CD4-positive, alpha-beta T cell treated with Interleukin-10 for 1 hour (primary cell): ENCODE measurements around the gene GTPBP6.
"Not testable (repeated sequence)": the region's sequence is repeated elsewhere in the genome, so short reads cannot be mapped to it uniquely, and the experiment has no call there.

ENCODE experiments used
- DNase-seq: peaks from one replicate; pipeline ENCODE4 v3.0.0-alpha.2; 2020

GTPBP6 gene

DNA sequence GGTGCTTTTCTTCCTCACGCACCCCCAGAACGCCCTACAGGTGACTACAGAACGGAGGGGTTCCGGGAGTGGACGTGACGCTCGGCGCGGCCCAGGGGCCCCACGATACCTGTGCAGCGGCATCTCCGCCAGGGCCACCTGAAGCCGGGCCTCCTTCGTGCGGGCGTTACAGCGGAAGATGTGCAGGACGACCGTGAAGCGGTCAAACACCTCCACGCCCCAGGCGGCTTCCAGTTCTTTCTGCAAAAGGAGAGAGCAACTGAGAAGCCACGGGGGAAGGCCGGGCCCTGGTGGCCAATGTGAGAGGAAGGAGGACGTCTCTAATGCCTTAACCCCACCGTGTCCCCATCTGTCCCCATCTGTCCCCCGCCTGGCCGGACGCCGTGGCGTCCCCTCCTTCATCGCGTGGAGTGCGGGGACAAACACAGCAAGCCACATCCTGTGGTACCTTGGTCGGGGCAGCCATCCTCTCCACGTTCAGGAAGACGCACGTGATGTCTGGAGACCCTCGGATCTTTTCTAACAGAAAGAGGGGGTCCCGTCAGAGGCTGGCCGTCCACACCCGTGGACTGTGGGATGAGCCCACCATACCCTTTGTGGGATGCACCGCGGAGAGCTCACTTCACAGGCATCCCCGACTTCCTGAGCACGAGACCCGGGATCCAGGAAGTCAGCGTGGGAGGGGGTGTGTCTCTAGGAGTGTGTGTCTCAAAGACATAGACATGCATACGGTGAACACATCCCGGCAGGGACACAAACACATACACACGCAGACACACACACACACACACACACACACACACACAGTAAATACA, 3.6 kb downstream of the GTPBP6 start:
- no peak for DNase-seq

DNA sequence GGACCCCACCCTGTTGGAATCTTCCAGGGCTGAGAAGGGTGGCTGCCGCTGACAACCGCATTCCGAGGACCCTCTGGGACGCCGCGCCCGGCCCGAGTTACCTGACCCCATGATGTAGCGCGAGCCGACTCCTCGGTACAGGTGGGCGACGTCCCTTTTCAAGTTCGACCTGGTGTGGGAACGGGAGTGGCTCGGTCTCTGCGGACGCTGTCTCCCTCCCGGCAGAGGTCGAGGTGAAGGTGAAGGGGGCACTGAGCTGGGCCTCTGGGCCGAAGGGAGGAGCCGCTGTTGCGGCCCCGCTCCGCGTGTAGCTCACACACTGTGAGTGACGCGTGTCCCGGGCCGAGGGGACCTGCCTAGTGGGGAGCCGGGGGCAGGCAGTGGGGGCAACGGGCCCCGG, 4.5 kb downstream of the GTPBP6 start:
- no peak for DNase-seq

- no peak for DNase-seq
Measured at GRCh38 chrX:313546-313945, 5.0 kb downstream of the GTPBP6 start.

- no peak for DNase-seq
Measured at GRCh38 chrX:312621-313331, 5.8 kb downstream of the GTPBP6 start.

DNA sequence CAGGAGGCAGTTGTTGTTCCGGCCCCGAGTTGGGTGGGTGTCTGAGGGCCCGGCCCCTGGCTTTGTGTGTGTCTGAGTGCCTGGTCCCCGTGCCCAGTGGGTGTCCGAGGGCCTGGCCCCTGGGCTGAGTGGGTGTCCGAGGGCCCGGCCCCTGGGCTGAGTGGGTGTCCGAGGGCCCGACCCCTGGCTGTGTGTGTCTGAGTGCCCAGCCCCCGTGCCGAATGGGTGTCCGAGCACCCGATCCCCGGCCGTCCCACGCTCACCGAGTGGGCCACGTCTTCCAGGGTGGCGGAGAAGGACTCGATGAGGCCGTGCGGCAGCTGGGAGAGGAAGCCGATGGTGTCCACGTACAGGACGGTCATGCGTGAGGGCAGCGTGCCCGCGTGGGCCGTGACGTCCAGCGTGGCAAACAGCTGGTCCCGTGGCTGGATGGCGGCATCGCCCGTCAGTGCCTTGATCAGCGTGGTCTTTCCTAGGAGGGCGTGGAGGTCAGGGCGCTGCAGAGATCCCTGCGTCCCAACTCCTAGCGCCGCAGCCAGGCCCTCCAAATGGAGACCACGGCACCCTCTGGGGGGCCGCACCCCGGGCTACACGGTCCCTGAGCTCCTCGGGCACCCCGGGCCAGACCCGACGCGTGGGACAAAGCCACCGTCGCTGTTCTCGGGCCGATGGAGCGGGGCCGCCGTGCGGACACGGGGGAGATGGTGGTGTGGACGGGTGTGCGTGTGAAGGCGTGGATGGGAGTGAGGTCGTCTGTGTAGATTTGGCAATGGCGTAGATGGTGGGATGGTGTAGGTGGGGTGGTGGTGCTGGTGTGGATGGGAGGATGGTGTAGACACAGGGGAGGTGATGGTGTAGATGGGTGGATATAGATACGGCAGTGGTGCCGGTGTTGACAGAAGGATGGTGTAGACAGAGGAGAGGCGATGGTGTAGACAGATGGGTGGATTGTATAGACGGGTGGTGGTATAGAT, 7.2 kb downstream of the GTPBP6 start:
- no peak for DNase-seq

GRCh38 chrX:310621-311155, 7.9 kb downstream of the GTPBP6 start:
- DNase-seq, result no peak

DNA sequence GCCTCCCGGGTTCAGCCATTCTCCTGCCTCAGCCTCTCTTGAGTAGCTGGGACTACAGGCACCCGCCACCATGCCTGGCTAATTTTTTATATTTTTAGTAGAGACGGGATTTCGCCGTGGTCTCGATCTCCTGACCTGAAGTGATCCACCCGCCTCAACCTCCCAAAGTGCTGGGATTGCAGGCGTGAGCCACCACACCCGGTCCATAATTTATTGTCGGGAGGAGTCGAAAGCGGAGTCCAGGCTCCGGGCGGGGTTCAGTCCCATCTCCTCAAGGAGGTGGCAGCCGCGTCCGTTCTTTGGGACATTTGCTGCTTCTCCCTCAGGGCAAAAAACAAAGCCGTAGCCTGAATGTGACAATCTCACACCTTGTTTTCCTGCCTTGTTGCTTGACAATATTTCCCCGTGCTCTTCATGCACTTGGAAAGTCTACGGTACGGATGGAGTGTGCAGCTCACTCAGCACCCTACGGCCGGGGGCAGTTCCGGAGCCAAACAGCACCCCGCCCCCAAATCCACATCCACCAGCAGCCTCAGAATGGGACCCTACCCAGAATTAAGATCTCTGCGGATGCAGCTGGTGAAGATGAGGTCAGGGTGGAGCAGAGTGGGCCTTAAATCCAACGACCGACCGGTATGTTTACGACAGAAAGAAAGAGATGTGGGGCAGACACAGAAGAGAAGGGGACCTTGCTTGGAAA, 9.6 kb downstream of the GTPBP6 start:
- no peak for DNase-seq

- DNase-seq, result no peak
Measured at GRCh38 chrX:307261-308111, 11.1 kb downstream of the GTPBP6 start.

DNA sequence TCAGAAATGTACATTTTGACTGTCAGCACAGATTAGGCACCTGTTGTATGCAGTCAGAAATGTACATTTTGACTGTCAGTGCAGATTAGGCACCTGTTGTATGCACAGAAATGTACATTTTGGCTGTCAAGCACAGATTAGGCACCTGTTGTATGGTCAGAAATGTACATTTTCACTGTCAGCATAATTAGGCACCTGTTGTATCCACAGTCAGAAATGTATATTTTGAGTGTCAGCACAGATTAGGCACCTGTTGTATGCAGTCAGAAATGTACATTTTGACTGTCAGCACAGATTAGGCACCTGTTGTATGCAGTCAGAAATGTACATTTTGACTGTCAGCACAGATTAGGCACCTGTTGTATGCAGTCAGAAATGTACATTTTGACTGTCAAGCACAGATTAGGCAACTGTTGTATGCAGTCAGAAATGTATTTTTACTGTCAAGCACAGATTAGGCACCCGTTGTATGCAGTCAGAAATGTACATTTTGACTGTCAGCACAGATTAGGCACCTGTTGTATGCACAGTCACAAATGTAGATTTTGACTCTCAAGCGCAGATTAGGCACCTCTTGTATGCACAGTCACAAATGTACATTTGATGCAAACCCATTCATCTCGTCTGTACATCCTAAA, 11.9 kb downstream of the GTPBP6 start:
- DNase-seq, result not testable (repeated sequence)

GRCh38 chrX:305781-306613, 12.6 kb downstream of the GTPBP6 start:
- peak; percentile 16 for DNase-seq

- no peak for DNase-seq
Measured at GRCh38 chrX:302975-303374, 15.6 kb downstream of the GTPBP6 start.

GRCh38 chrX:300334-300733, 18.3 kb downstream of the GTPBP6 start:
- no peak for DNase-seq

GRCh38 chrX:298993-299392, 19.6 kb downstream of the GTPBP6 start:
- no peak for DNase-seq

DNA sequence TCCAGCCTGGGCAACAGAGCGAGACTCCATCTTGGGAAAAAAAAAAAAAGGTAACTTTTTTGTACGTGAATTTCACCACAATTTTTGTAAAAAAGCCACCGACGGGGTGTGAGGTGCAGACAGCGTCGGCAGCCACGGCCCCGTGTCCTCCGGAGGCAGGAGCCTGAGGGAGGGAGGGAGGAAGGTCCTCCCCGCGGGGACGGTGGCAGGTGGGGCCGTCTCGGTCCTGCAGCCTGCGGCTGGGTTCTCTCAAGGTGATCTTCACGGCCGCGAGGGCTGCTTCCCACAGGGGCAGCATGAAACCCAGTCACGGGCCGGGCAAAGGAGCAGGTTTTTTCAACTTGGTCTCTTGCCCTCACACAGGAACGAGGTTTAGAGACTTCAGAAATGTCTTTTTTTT, 23.5 kb downstream of the GTPBP6 start:
- DNase-seq, result no peak

GRCh38 chrX:292900-293897, 25.4 kb downstream of the GTPBP6 start:
- DNase-seq, result no peak

GRCh38 chrX:291411-291901, 27.1 kb downstream of the GTPBP6 start:
- no peak for DNase-seq

GRCh38 chrX:290476-291166, 28.0 kb downstream of the GTPBP6 start:
- DNase-seq, result no peak

GRCh38 chrX:288561-288991, 30.0 kb downstream of the GTPBP6 start:
- no peak for DNase-seq
